VCaP (cell line): ENCODE measurements around the gene SLC39A11.

Source experiments
- H3K27ac ChIP-seq: fragments of 450-650 bp; 2 replicates; pipeline ENCODE4 v1.5.1; 2017
- TF ChIP-seq, protein P1 (sequence below): fragments of 450-650 bp; conservative IDR thresholded peaks from 2 replicates; pipeline ENCODE4 v1.5.1; 2017; ENCODE audit warnings: mild to moderate bottlenecking, moderate library complexity

The SLC39A11 gene

DNA sequence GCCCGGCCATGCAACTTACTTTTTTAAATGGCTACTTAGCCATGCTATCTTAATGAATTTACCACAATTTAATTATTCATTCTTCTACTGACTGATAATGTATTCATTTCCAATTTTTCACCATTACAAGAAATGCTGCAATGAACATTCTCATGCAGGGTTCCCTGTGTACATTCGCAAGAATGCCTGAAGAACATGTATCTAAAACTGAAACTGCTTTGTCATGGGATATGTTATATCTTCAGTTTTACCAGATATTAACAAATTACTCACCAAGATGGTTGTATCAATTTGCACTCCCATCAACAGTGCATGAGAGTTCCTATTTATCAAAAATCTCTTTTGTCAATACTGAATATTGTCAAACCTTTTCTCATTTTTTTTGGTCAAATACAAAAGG, 100.8 kb downstream of the SLC39A11 start:
- H3K27ac ChIP-seq = no peak overlapping the region
- TF ChIP-seq, protein P1, sequence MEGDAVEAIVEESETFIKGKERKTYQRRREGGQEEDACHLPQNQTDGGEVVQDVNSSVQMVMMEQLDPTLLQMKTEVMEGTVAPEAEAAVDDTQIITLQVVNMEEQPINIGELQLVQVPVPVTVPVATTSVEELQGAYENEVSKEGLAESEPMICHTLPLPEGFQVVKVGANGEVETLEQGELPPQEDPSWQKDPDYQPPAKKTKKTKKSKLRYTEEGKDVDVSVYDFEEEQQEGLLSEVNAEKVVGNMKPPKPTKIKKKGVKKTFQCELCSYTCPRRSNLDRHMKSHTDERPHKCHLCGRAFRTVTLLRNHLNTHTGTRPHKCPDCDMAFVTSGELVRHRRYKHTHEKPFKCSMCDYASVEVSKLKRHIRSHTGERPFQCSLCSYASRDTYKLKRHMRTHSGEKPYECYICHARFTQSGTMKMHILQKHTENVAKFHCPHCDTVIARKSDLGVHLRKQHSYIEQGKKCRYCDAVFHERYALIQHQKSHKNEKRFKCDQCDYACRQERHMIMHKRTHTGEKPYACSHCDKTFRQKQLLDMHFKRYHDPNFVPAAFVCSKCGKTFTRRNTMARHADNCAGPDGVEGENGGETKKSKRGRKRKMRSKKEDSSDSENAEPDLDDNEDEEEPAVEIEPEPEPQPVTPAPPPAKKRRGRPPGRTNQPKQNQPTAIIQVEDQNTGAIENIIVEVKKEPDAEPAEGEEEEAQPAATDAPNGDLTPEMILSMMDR = no peak

DNA sequence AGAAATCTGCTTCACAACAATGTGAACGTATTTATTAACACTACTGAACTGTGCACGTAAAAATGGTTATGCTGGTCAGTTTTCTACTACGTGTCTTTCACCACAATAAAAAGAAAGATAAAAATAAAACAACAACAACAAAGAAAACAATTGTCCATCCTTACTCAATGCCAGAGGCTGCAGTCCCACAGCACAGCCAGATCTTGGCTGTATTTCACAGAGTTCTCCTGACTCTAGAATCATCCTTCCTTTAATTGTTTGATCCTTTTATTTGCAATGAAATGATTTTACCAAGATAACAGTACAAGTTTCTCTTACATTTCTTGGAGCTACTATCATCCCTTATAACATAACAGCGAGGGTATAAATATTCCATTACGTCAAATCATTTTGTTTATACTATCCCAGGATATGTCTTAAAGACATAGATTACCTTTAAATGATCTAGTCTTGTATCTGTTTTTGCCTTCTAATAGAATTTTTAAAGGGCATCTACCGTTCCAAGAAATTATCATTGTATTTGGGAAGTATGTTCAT, 103.3 kb downstream of the SLC39A11 start:
- TF ChIP-seq, protein P1 = no peak

DNA sequence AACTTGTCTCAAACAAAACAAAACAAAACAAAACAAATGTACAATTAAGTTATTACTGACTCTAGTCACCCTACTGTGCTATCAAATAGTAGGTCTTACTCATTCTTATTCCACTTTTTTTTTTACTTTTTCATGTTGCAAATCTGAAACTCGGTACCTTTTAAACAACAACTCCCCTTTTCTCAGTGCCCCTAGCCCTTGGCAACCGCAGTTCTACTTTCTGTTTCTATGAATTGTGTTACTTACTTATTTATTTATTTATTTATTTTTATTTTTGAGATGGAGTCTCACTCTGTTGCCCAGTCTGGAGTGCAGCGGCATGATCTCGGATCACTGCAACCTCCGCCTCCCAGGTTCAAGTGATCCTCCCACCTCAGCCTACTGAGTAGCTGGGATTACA, 104.0 kb downstream of the SLC39A11 start:
- no peak overlapping the region for H3K27ac ChIP-seq
- TF ChIP-seq, protein P1 = no peak

More for the DNA sequence above, 103.3 kb downstream of the SLC39A11 start:
- H3K27ac ChIP-seq = no peak overlapping the region

DNA sequence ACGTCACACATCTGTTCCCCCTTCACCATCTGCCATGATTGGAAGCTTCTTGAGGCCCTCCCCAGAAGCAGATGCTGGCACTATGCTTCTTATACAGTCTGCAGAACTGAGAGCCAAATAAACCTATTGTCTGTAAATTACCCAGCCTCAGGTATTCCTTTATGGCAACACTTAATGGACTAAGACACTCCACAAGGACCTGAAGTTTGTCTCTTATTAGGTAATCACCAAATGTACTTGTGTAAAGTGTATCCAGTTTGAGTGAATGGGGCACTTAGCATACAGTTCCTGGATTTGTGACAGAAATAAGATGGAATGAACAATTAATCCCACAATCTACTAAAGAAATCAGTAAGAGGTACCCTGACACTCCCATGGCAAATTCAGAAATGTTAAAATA, 105.3 kb downstream of the SLC39A11 start:
- H3K27ac ChIP-seq = no peak overlapping the region
- TF ChIP-seq, protein P1 = no peak

DNA sequence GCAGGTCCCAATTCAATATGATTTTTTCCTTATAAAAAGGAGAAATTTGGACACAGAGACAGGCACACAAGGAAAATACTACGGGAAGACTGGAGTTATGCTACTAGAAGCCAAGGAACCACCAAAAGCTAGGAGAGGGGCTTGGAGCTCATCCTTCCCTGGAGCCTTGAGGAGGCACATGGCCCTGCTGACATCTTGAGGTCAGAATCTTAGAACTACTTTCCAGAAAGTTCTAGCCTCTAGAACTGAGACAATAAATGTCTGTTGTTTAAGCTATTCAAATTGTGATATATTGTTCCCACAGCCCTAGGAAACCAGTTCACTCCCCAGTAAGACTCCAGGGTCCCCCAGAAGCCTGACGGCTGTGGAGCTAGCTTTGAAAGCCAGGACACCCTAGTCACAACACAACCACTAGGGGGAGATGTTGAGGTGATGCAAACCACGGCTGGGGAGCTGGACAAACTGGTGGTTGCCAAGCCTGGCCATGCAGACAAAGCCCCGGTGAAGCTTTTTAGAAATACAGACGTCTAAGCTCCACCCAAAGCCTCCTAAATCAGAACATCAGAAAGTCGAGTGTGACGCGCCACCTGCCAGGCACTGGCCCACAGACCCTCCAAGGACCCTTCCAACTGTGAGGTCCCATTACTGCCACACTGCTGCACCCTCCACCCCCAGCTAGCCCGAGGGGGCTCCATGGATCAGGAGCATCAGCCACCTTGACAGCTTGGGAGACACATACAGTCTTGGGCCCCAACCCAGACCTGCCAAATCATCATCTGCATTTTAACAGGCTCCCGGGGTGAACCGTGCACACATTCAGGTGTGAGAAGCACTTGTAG, 106.4 kb downstream of the SLC39A11 start:
- TF ChIP-seq, protein P1 = peak; percentile 90

DNA sequence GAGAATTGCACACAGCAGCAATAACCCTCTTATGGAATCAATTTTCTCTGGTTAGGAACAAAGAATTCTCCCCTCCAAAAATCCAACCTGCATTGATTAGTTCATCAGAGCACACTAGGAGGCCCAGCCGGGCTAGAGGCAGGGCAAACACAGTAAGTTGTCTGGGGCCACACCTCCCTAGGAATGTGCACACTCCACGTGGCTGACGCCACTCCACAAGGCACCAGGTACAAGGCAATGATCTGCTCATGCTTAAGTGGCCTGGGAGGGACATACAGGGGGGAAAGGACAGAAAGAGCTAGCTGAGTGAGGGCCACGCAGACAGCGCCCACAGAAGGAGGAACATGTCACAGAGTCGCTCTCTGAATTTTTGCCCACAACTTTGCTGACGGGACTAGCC, 107.6 kb downstream of the SLC39A11 start:
- TF ChIP-seq, protein P1 = no peak
- H3K27ac ChIP-seq = no peak overlapping the region

More for the DNA sequence above, 106.4 kb downstream of the SLC39A11 start:
- H3K27ac ChIP-seq = no peak overlapping the region

DNA sequence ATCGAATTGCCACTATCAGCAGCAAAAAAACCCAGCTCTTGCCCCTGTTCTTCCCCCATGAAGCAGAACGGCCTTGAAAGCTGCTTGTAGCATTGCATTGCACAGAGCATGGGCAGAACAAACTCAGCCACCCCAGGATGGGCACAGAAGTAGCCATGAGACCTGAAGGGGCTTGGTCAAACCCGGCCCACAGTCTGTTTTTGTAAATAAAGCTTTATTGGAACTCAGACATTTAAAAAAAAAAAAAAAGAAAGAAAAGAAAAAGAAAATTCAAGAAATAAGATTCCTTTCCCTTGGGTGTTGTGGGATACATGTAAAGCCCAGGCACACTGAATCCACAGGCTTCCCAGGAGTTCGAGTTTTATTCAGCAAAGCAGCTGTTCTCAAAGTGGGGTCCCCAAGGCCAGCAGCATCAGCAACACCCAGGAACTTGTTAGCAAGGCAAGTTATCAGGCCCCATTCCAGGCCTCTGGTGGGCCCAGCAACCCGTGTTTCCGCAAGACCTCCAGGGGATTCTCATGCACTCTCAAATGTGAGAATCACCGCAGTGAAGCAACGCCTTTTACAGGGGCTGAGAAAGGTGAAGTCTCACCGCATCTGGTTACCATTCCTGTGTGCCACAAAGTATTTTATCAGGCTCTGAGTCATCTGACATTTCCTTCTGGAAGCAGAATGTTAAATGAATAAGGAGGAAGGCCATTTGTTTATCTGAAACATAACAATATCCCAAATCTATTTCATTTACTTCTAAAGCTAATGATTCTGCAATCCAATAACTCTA, 108.2 kb downstream of the SLC39A11 start:
- TF ChIP-seq, protein P1 = no peak
- H3K27ac ChIP-seq = no peak overlapping the region
